ENCODE results near the gene HTRA3.
A peak's percentile ranks its signal among the peaks of the same experiment; 100 is the strongest.

The HTRA3 gene

DNA sequence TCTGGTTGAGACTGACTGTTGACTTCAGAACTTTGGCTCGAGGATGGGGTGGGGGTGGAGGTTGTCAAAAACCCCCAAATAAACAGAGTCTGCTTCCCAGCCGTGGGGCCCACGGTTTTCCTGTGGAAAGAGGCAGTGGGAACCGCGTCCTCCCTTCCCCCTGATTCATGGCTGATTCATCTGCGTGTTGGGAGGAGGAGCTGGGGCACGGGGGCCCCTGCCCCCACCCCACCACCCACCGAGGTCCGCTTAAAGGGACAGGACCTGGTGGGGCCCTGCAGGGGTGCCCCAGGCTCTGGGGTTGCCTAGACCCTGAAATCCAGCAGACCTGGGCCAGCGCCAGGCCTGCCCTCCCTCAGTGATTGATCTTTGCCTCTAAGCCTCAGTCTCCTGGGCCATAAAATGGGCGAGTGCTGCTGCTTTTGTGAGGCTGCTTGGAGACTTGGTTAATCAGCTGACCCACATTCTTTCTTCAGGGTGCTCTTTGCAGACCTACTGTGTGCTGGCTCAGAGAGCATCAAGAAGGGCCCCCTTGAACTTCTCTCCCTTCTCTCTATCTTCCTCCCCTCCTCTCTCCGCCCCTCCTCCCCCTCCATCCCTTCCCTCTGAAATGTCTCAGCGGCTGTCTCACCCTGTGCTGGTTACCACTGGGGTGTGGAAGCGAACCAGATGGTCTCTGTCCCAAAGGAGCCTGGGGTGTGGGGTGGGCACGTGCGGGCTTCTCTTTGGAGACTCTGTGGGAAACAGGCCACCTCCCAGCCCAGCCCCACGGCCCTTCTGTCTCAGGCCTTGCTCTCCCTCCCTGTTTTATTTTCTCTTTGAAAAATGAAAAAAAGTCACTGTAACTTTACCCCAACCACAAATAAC, 9.1 kb downstream of the HTRA3 start:
- peaks cover 18% of the 10 kb centered on the region for H3K27me3 Mint-ChIP-seq
- ATAC-seq, result no peak
- peak overlapping the region in 1 of 2 donors; percentile 48 for H3K27ac Mint-ChIP-seq
- no peak for DNase-seq
- no peak overlapping the region for H3K4me3 Mint-ChIP-seq
- H3K4me1 Mint-ChIP-seq, result peaks cover 11% of the 10 kb centered on the region
- H3K9me3 Mint-ChIP-seq, result no peaks in the 10 kb centered on the region

DNA sequence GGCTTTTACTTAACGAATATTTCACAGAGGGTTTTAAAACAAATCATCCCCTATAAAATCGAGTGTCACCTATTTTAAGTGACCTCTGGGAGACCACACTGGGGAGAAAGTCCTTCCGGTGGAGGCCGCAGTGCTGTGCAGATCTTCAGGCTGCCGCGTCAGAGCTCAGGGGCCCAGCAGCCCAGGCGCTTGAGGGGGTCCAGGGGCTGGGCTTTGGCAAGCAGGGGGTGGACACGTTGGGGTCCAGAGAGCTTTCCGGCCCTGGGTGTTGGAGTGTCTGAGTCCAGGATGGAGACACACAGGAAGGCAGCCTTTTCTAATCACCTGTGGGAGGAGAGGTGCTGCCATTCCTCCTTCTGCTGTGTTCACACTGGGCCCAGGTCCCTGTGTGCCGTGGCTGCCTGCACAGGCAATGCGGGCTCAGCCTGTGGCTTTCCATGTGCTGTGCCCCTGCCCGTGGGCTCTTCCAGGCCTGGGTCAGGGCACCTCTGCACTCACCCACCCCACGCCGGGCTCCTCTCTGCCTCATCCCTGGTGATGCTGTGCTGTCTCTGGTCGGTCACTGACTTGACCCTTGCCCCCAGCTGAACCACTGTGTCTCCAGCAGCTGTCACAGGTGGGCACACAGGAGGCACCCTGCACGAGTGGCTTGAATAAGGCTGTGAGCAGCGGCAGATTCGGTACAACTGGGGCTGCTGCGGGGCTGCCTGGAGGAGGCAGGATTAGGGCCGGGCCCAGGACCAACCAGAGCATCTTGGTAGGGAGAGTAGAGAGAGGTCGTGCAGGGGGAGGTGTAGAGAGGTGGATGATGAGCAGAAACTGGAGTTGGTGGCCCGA, 10.0 kb downstream of the HTRA3 start:
- H3K27ac Mint-ChIP-seq, result peak overlapping the region in 1 of 2 donors; percentile 66

DNA sequence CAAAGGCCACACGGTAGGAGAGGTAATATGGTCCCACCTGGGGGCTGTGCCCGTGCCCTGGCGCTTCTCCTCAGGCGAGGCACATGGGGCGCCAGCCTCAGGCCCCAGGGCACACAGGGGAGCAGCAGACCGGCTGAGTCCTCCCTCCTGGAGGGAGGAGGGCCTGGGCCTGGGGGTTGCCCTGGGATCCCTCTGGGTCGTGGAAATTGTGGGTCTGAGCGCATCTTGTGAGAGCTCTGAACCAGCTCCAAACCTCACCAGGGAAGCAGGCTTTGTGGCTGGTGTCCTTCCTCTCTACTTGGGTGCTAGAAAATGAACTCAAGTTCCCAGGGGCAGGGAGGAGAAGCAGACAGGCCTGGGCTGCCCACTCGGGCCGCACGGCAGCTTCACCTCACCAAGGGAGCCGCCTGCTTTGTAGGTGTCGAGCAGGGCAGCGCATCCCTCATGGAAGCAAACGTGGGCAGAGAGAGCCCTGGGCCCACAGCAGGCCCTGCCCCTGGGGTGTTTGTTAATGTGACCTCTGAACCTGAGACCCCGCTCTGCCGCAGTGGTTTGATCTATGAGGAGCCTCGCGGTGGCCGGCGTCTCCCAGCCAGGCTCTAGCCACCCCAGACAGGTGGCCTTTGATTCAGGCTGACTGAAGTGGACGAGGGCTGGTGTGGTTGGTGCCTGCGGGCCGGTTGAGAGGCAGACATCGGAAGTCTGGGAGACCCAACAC, 10.8 kb downstream of the HTRA3 start:
- no peak overlapping the region for H3K4me3 Mint-ChIP-seq
- ATAC-seq, result peak; percentile 24
- H3K9me3 Mint-ChIP-seq, result no peaks in the 10 kb centered on the region
- H3K27me3 Mint-ChIP-seq, result peaks cover 2% of the 10 kb centered on the region
- DNase-seq, result no peak
- H3K4me1 Mint-ChIP-seq, result peaks cover 11% of the 10 kb centered on the region
- H3K27ac Mint-ChIP-seq, result no peak overlapping the region

More for the DNA sequence above, 10.0 kb downstream of the HTRA3 start:
- DNase-seq (no peak), ATAC-seq (no peak)
- Mint-ChIP-seq H3K27me3 (peaks cover 10% of the 10 kb centered on the region), H3K9me3 (no peaks in the 10 kb centered on the region), H3K4me3 (no peak overlapping the region), H3K4me1 (peaks cover 11% of the 10 kb centered on the region)

DNA sequence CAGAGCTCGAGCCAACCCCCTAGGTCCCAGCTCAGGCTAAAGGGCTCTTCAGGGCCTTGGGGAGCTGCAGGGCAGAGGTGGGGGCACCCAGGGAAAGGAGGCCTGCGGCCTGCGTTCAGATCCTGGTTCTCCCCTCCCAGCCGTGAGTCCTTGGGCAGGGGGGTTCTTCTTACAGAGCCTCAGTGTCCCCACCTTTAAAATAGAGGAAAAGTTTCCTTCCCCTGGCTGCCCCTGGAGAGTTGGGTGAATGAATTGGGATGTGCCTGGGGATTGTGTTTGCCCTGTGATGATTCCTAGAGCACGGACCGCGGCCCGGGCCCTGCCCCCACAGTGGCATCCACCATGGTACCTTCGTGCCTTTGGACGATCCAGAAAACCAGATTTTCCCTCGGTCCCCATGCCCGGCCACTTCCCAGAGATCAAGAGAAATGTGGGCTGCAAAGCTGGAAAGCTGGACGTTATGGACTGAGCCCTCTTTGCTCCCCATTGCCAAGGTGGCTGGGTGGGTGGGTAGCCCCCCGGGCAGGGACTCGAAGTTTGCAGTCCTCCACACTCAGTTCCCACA, 11.4 kb downstream of the HTRA3 start:
- Mint-ChIP-seq H3K4me1 (peaks cover 11% of the 10 kb centered on the region), H3K27me3 (no peaks in the 10 kb centered on the region), H3K27ac (no peak overlapping the region), H3K4me3 (no peak overlapping the region), H3K9me3 (no peaks in the 10 kb centered on the region)
- DNase-seq (no peak), ATAC-seq (no peak)

DNA sequence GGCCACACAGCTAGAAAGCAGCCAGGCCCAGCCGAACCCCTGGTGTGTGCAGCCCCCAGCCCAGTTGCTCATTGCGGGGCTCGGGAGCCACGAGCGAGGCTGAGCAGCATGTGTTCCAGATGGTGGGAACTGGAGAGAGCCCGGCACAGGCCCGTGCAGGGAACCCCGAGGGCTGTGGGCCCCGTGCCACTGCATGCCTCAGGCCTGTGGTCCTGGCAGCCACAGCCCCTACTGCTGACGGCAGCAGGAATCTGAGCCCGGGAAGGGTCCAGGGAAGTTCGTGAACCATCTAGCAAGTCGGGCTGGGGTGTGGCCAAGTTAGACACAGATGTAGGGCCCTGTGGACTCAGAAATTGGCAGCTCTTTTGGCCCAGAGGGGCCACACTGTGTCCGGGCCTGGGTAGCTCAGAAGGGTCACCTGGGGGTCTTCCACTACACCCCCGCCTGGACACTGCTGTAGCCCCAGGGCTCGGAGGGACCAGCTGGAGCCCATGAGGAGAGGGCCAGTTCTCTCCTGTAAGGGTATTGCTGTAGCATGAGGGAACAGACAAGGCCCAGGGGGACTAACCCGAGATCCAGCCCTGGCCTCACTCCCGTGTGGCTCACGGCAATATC, 12.1 kb downstream of the HTRA3 start:
- no peaks in the 10 kb centered on the region for H3K9me3 Mint-ChIP-seq
- peaks cover 11% of the 10 kb centered on the region for H3K4me1 Mint-ChIP-seq
- H3K27me3 Mint-ChIP-seq, result no peaks in the 10 kb centered on the region
- no peak overlapping the region for H3K27ac Mint-ChIP-seq
- DNase-seq, result no peak
- ATAC-seq, result no peak
- H3K4me3 Mint-ChIP-seq, result no peak overlapping the region

DNA sequence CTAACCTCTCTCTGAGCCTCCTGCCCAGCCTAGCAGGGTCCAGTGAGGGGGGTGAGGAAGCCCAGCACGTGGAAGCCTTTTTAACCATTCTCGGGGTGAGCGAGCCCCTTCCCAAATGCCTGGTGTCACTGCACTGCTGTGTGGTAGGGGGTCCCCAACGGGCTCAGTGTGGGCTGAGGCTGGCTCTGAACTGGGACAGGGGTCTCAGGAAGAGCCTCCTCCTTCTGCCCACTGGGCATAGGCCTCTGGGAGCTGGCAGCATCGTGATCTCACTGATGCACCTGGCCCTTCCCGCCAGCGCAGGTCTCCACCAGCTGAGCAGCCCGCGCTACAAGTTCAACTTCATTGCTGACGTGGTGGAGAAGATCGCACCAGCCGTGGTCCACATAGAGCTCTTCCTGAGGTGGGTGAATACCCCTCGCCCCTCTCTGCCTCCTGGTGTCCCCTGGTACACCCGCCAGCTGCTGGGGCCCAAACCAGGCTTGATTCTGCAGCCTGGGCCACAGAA, 12.6 kb downstream of the HTRA3 start:
- DNase-seq (no peak), ATAC-seq (no peak)
- peaks cover 11% of the 10 kb centered on the region for H3K4me1 Mint-ChIP-seq
- H3K9me3 Mint-ChIP-seq, result no peaks in the 10 kb centered on the region
- peak overlapping the region in 1 of 2 donors; percentile 3 for H3K27ac Mint-ChIP-seq
- H3K4me3 Mint-ChIP-seq, result no peak overlapping the region
- no peaks in the 10 kb centered on the region for H3K27me3 Mint-ChIP-seq

DNA sequence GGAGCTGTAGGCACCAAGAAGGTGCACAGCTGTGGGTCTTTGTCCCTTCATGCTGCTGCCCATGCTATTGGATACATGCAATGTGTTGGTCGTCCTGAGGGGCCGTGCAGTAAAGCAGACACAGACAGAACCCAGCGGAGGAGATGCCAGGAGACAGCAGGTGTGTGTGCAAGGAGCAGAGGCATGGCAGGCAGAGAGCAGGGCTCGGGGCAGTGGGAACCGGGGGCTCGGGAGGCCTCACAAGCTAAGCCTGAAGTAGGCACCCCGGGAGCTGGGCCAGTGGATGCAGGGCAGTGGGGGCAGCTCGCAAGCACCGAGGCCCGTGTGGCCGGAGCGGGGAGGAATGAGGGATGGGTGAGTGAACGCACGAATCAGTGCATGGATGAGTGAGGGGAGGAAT, 13.2 kb downstream of the HTRA3 start:
- DNase-seq (no peak), ATAC-seq (no peak)
- peak overlapping the region in 1 of 2 donors; percentile 1 for H3K27ac Mint-ChIP-seq
- H3K4me3 Mint-ChIP-seq, result no peak overlapping the region
- H3K4me1 Mint-ChIP-seq, result peaks cover 11% of the 10 kb centered on the region
- no peaks in the 10 kb centered on the region for H3K27me3 Mint-ChIP-seq
- no peaks in the 10 kb centered on the region for H3K9me3 Mint-ChIP-seq

DNA sequence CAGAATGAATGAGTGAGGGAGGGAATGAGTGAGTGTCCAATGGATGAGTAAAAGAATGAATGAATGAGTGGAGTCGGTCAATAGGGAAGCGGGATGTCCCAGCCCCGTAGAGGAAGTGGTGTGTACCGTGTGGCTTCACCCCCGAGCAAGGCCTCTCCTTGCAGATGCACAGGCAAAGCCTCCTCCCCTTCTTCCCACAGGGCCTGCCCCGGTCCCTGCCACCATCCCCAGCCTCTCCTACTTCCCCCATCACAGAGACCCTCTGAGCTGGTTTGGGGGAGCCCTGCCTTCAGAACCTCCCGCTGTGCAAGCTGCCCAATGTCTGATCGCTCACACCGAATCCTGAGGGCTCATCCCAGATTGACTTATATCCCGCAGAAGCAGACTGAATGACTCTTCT, 13.6 kb downstream of the HTRA3 start:
- no peak for ATAC-seq
- no peaks in the 10 kb centered on the region for H3K9me3 Mint-ChIP-seq
- H3K4me1 Mint-ChIP-seq, result peaks cover 11% of the 10 kb centered on the region
- no peaks in the 10 kb centered on the region for H3K27me3 Mint-ChIP-seq
- no peak overlapping the region for H3K4me3 Mint-ChIP-seq
- no peak for DNase-seq
- no peak overlapping the region for H3K27ac Mint-ChIP-seq

DNA sequence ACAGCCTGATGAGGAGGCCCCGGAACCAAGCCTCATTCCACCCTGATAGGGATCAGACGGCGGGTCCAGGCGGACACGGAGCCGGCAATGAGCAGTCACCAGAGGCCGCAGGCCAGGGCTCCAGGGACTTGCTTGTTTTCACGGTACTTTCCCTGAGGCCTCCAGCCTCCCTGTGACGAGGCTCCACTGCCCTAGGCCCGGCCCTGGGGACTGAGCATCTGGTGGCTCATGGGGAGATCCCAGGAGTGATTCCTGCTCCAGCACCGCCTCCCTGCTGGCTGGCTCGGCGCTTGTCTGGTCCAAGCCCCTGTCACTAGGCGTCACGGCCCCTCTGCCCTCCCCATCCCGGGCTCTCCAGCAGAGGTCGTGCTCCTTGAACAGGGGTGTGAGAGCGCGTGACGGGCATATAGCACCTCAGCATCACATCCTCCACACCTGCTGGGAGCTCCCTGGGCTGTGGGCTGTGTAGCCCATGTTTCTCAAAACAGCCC, 14.1 kb downstream of the HTRA3 start:
- DNase-seq (no peak), ATAC-seq (no peak)
- no peak overlapping the region for H3K27ac Mint-ChIP-seq
- no peaks in the 10 kb centered on the region for H3K27me3 Mint-ChIP-seq
- no peak overlapping the region for H3K4me3 Mint-ChIP-seq
- H3K4me1 Mint-ChIP-seq, result peaks cover 6% of the 10 kb centered on the region
- no peaks in the 10 kb centered on the region for H3K9me3 Mint-ChIP-seq

DNA sequence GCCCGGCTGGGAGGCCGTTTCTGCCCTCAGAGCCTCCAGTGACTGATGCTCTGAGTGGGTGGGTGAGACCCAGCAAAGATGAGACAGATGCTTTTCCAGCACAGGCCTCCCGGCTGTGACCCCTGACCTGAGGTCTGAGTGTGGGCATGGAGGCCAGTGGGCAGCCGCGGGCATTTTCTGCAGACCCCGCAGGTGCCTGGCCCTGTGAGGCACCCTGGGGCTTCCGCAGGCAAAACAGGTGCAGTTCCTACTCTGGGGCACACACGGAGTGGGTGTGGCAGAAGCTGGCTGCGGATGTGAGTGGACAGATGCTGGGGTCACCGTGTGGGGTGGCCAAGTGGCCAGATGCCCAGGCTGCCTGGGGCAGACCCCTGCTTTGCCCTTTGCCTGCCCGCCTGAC, 14.8 kb downstream of the HTRA3 start:
- Mint-ChIP-seq H3K4me1 (no peaks in the 10 kb centered on the region), H3K27ac (no peak overlapping the region), H3K4me3 (no peak overlapping the region), H3K27me3 (no peaks in the 10 kb centered on the region), H3K9me3 (no peaks in the 10 kb centered on the region)
- DNase-seq (no peak), ATAC-seq (no peak)

DNA sequence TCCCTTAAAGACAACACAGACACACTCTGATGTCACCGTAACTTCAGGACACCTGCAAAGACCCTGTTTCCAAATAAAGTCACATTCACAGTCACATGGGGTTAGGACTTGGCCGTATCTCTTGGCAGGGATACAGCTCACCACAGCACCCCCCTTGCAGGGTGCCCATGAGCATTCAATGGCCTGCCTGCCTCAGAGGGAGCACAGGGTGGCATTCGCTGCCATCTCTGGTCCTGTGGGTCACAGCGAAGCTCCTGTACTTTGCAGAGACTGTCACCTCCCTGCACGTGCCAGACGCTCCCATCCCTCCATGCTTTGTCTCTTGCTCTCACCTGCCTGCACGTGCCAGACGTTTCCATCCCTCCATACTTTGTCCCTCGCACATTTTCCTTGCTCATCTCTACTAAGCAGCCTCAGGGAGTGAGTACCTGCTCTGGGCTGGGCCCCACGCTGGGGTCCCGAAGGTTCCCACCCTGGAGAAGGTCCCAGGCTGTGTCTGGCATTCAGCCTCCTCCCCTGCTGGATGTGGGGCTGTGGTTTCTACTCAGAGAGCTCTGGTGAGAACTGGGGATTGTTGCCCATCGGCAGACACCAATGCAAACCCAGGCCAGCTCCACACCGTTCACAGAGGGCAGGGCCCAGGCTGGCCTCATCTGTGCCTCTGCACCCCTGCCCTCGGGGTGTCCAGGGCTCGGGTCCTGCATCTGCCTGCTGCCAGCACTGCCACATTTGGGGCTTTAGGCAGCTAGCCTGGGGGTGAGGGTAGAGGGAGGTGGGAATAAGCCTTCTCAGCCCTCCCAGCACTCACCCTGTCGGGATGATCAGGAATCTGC, 15.8 kb downstream of the HTRA3 start:
- Mint-ChIP-seq H3K27me3 (no peaks in the 10 kb centered on the region), H3K27ac (peak overlapping the region in 1 of 2 donors; percentile 1), H3K4me1 (no peaks in the 10 kb centered on the region), H3K4me3 (no peak overlapping the region), H3K9me3 (no peaks in the 10 kb centered on the region)
- no peak for ATAC-seq
- no peak for DNase-seq

DNA sequence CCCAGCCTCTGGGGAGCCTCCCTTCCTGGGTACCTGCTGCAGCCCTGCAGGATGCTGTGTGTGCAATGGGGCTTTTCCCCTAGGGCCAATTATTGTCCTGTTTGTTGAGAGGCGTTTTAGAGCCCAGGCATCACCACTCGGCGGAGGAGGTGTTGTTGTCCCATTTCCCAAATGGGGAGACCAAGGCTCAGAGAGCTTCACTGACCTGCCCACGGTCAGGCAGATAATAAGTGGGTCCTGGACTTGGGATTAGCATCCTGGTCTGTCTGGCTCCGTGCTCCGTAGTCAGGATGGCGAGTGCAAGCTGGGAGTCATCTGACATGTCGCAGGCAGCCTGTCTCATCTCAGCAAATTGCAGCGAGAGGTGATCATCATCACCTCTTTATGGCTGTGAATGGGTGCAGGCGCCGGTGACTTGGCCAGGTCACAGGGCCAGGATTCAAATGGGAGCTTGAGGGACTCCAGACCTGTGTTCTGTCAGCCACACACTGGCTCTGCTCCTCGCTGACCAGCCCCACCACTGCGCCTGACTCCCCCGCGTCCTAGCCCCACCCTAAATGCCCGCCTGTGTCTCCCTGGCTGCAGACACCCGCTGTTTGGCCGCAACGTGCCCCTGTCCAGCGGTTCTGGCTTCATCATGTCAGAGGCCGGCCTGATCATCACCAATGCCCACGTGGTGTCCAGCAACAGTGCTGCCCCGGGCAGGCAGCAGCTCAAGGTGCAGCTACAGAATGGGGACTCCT, 16.6 kb downstream of the HTRA3 start:
- DNase-seq (no peak), ATAC-seq (no peak)
- Mint-ChIP-seq H3K9me3 (no peaks in the 10 kb centered on the region), H3K4me3 (no peak overlapping the region), H3K27me3 (no peaks in the 10 kb centered on the region), H3K27ac (no peak overlapping the region), H3K4me1 (no peaks in the 10 kb centered on the region)

DNA sequence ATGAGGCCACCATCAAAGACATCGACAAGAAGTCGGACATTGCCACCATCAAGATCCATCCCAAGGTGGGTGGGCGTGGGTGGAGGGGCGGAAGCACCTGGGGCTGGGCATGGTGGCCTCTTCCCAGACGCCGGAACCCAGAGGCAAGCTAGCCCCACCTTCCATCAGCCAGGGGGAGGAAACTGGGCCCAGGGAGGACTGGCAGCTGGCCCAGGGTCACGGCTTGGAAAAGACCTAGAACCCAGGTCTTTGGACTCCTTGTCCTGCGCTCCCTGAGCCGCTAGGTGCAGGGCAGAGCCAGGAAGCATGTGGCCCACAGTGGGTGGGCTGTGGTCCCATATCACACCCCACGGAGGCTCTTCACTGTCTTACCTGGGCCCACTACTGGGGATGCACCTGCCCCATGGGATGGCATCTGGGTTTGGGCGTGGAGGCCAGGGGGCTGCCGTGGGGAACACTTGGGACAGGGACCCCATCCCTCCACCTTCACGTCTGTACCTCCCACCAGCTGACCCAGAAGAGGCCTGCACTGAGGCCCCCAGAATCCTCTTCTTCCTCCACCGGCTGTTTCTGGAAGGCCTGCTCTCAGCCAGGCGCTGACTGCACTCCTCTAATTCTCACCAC, 17.3 kb downstream of the HTRA3 start:
- H3K4me1 Mint-ChIP-seq, result no peaks in the 10 kb centered on the region
- H3K4me3 Mint-ChIP-seq, result no peak overlapping the region
- H3K9me3 Mint-ChIP-seq, result no peaks in the 10 kb centered on the region
- no peaks in the 10 kb centered on the region for H3K27me3 Mint-ChIP-seq
- H3K27ac Mint-ChIP-seq, result peak overlapping the region in 1 of 2 donors; percentile 84
- ATAC-seq, result no peak
- DNase-seq, result no peak

Data from stimulated activated naive CD8-positive, alpha-beta T cell treated with anti-CD3 and anti-CD28 coated beads, Interleukin-15, amount 100 ng/mL, for 72 hours (primary cell).